Panc1 (cell line): ENCODE results near the gene SGCA. TPM values are rescaled to one million over a fixed set of nuclear protein-coding genes. Genes with fewer than 3 reads are reported as not detected.

Experiments used
- ATAC-seq: fragments of 200-7000 bp; cut with Tn5 transposase; 2 replicates; pipeline ENCODE4 v1.9.1; 2020; ENCODE audit warnings: mild to moderate bottlenecking, moderate library complexity
- BruUV-seq: library from RNA; stranded (reverse); fragments of 400-500 nt; replicated peaks from 2 replicates; lab custom pipeline; 2021; lab: Mats Ljungman, UMichigan
- CTCF ChIA-PET: fragments of 300-600 bp; sonication (Branson Sonifier 250); formaldehyde crosslinking; loops from one replicate; lab custom pipeline; 2022; ENCODE audit warnings: antibody characterized with exemption; lab: Charles Lee
- POLR2A ChIA-PET: fragments of 300-600 bp; sonication (Branson Sonifier 250); formaldehyde crosslinking; loops from one replicate; lab custom pipeline; 2022; ENCODE audit warnings: antibody characterized with exemption; lab: Charles Lee
- DNase-seq: peaks from one replicate; pipeline ENCODE4 v3.0.0-alpha.2; 2010; ENCODE audit warnings: low read depth, low spot score
- H3K27ac ChIP-seq: 2 replicates; pipeline ENCODE4 v1.5.1; 2011; ENCODE audit warnings: mild to moderate bottlenecking, low read length, inconsistent platforms
- H3K27me3 ChIP-seq: fragments of 200-500 bp; sonication (Bioruptor generic); 2 replicates; pipeline ENCODE4 v1.6.0; 2014; ENCODE audit warnings: low read length, inconsistent platforms; ENCODE audit not compliant: control insufficient read depth, insufficient read depth
- H3K36me3 ChIP-seq: fragments of 200-500 bp; sonication (Bioruptor generic); 2 replicates; pipeline ENCODE4 v1.5.1; 2014; ENCODE audit warnings: inconsistent platforms, mild to moderate bottlenecking, low read length, moderate library complexity; ENCODE audit not compliant: control insufficient read depth, insufficient read depth
- H3K4me1 ChIP-seq: 2 replicates; pipeline ENCODE4 v1.5.1; 2011; ENCODE audit warnings: inconsistent platforms, mild to moderate bottlenecking, low read length, moderate library complexity; ENCODE audit not compliant: control insufficient read depth, insufficient read depth
- H3K4me3 ChIP-seq, 2 experiments: 2 replicates each; pipeline ENCODE4 v1.5.1; 2011 to 2012; ENCODE audit warnings: low read depth in 2 of 2, low read length in 2 of 2, mild to moderate bottlenecking in 2 of 2, inconsistent platforms in 1 of 2, moderate library complexity in 1 of 2
- H3K9me3 ChIP-seq: fragments of 200-500 bp; sonication (Bioruptor generic); 2 replicates; pipeline ENCODE4 v1.5.1; 2014; ENCODE audit warnings: low read depth, mild to moderate bottlenecking, inconsistent platforms, low read length, moderate library complexity; ENCODE audit not compliant: control insufficient read depth, insufficient read depth
- POLR2AphosphoS5 ChIP-seq: IDR thresholded peaks from 2 replicates; pipeline ENCODE4 v1.6.1; 2012; ENCODE audit warnings: mild to moderate bottlenecking, low read depth, low read length, moderate library complexity
- SIN3A ChIP-seq: IDR thresholded peaks from 2 replicates; pipeline ENCODE4 v1.6.1; 2012; ENCODE audit warnings: low read depth, mild to moderate bottlenecking, low read length, moderate library complexity, borderline replicate concordance; ENCODE audit not compliant: insufficient read depth
- TCF7L2 ChIP-seq: IDR thresholded peaks from 2 replicates; pipeline ENCODE4 v1.6.1; 2011; ENCODE audit warnings: mild to moderate bottlenecking, low read depth, low read length, inconsistent platforms
- in situ Hi-C: cut with HindIII; loops from 2 replicates; pipeline ENCODE4 v1.10.0; 2016; ENCODE audit warnings: low sequenced_read_pairs, low pct_unique_long_range_greater_than_20kb
- intact Hi-C: fragments of 100-400 bp; cut with micrococcal nuclease; formaldehyde crosslinking; loops from one replicate; pipeline ENCODE4 v1.10.0; 2022; ENCODE audit not compliant: unreplicated experiment
- total RNA-seq: library from RNA; stranded (reverse); gene quantifications from one replicate; pipeline ENCODE4 v1.2.1, GENCODE V29; 2021; ENCODE audit not compliant: unreplicated experiment
- TF ChIP-seq, protein P1 (sequence below): fragments of 450-650 bp; IDR thresholded peaks from 2 replicates; pipeline ENCODE4 v1.5.1; 2017; ENCODE audit warnings: mild to moderate bottlenecking
- TF ChIP-seq, protein P2 (sequence below), 2 experiments: IDR thresholded peaks; 2 replicates each; pipeline ENCODE4 v1.6.1; 2011 to 2012; ENCODE audit warnings: low read depth in 2 of 2, control low read depth in 1 of 2, low read length in 1 of 2, mild to moderate bottlenecking in 1 of 2, moderate library complexity in 1 of 2; ENCODE audit not compliant: insufficient read depth in 1 of 2

Gene SGCA
- total RNA-seq, 1 experiment from 2014 or later, result not detected

DNA sequence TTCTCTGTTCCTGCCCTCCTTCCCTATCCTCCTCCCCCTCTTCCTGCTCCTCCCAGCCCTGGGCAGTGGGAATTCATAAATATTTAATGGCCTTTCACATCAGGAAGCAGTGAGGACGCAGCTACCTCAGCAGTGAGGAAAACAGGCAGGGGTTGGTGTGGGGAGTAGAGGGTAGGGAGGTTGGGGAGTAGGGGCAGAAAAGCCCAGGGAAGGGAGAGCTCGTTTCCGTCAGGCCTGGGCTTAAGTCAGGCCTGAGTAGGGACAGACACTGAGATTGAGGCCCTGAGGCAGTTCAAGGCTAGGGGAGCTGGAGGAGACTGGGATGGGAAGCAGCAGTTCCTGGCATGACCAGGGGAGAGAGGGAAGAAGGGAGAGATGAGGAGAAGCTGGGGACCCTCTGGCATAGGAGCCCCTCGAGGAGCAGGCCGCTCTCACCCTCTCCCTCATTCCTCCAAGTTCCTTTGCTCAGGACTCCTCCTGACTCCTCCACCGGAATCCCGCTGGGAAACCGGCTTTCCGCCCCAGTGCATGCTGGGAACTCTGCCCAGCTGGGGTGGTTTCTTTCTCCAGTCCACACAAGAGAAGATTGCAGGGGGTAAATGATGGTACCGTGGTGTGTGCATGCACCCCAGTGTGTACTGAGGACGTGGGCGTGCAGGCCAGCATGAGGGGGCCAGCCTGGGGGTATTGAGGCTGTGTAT is 42.0 kb upstream of the SGCA start:
- Histone ChIP-seq H3K4me3 (no peak overlapping the region), H3K27me3 (no peaks in the 10 kb centered on the region), H3K36me3 (no peaks in the 10 kb centered on the region), H3K4me1 (peaks cover 9% of the 10 kb centered on the region; the same call in 1 of the 2 replicates), H3K27ac (peak overlapping the region; percentile 18; the same call in 1 of the 2 replicates), H3K9me3 (no peaks in the 10 kb centered on the region)
- POLR2A ChIA-PET, result interaction anchor here (0.6 to 0.8 kb wide), 2 partner anchors 9 to 174 kb away, joined by 3 to 7 read pairs; no protein-coding TSS in a partner anchor
- no peak for DNase-seq
- TF ChIP-seq TCF7L2 (no peak), POLR2AphosphoS5 (no peak), SIN3A (no peak)
- TF ChIP-seq, protein P1, sequence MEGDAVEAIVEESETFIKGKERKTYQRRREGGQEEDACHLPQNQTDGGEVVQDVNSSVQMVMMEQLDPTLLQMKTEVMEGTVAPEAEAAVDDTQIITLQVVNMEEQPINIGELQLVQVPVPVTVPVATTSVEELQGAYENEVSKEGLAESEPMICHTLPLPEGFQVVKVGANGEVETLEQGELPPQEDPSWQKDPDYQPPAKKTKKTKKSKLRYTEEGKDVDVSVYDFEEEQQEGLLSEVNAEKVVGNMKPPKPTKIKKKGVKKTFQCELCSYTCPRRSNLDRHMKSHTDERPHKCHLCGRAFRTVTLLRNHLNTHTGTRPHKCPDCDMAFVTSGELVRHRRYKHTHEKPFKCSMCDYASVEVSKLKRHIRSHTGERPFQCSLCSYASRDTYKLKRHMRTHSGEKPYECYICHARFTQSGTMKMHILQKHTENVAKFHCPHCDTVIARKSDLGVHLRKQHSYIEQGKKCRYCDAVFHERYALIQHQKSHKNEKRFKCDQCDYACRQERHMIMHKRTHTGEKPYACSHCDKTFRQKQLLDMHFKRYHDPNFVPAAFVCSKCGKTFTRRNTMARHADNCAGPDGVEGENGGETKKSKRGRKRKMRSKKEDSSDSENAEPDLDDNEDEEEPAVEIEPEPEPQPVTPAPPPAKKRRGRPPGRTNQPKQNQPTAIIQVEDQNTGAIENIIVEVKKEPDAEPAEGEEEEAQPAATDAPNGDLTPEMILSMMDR, result no peak
- TF ChIP-seq, protein P2, sequence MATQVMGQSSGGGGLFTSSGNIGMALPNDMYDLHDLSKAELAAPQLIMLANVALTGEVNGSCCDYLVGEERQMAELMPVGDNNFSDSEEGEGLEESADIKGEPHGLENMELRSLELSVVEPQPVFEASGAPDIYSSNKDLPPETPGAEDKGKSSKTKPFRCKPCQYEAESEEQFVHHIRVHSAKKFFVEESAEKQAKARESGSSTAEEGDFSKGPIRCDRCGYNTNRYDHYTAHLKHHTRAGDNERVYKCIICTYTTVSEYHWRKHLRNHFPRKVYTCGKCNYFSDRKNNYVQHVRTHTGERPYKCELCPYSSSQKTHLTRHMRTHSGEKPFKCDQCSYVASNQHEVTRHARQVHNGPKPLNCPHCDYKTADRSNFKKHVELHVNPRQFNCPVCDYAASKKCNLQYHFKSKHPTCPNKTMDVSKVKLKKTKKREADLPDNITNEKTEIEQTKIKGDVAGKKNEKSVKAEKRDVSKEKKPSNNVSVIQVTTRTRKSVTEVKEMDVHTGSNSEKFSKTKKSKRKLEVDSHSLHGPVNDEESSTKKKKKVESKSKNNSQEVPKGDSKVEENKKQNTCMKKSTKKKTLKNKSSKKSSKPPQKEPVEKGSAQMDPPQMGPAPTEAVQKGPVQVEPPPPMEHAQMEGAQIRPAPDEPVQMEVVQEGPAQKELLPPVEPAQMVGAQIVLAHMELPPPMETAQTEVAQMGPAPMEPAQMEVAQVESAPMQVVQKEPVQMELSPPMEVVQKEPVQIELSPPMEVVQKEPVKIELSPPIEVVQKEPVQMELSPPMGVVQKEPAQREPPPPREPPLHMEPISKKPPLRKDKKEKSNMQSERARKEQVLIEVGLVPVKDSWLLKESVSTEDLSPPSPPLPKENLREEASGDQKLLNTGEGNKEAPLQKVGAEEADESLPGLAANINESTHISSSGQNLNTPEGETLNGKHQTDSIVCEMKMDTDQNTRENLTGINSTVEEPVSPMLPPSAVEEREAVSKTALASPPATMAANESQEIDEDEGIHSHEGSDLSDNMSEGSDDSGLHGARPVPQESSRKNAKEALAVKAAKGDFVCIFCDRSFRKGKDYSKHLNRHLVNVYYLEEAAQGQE (IDR thresholded peaks at IDR 0.05; ENCODE audit: insufficient read depth in 1 of 2, low read depth in 2 of 2, low read length in 1 of 2), result no peak
- intact Hi-C loops (no loop called here), in situ Hi-C loops (no loop called here)
- CTCF ChIA-PET, result interaction anchor here (0.7 kb wide), 1 partner anchor 9 kb away, joined by 3 read pairs; no protein-coding TSS in a partner anchor
- BruUV-seq, result no TSS peak
- ATAC-seq, result peak; percentile 43

DNA sequence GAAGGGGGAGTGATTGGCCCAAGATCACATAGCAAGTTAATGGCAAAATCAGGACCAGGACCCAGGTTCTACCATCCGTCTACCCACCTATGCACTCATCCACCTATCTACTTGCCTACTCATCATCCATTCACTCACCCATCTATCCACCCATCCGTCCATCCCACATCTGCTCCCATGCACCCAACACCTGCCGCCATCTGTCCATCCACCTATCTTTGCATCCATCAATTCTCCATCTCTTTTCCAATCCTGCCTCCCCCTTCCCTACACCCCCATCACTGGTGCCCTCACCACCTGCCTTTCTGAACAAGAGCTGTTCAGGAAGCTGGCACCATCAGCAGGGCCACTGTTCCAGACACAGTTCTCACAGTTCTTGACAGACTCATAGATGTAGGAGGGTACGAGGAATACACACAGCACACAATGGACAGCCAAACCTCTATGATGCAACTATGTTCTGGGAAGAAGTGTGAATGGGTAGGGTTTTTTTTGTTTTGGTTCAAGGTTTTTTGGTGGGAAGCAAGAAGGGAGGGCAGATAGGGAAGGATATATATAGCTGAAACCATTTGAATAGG is 40.3 kb upstream of the SGCA start:
- CTCF ChIA-PET, result interaction anchor here (0.6 to 0.9 kb wide), 2 partner anchors 11 to 148 kb away, joined by 3 to 8 read pairs; no protein-coding TSS in a partner anchor

More for the DNA sequence above, 40.3 kb upstream of the SGCA start:
- POLR2A ChIA-PET, result interaction anchor here (0.7 kb wide), 2 partner anchors 26 to 45 kb away, joined by 4 to 5 read pairs; no protein-coding TSS in a partner anchor
- Histone ChIP-seq H3K4me1 (peaks cover 11% of the 10 kb centered on the region), H3K27me3 (no peaks in the 10 kb centered on the region), H3K9me3 (no peaks in the 10 kb centered on the region), H3K4me3 (no peak overlapping the region), H3K36me3 (no peaks in the 10 kb centered on the region), H3K27ac (no peak overlapping the region)
- in situ Hi-C loops, result no loop called here
- TF ChIP-seq TCF7L2 (no peak), POLR2AphosphoS5 (no peak), SIN3A (no peak)
- TF ChIP-seq, protein P1, result no peak
- TF ChIP-seq, protein P2 (IDR thresholded peaks at IDR 0.05; ENCODE audit: insufficient read depth in 1 of 2, low read depth in 2 of 2, low read length in 1 of 2), result no peak
- DNase-seq (no peak), ATAC-seq (no peak)
- BruUV-seq, result no TSS peak
- intact Hi-C loops, result no loop called here
